Neural cell (in vitro differentiated cells): ENCODE data around the gene ABCB6. TPM values are rescaled to one million over a fixed set of nuclear protein-coding genes. Genes with fewer than 3 reads are reported as not detected.

Source experiments
- H2AFZ ChIP-seq: fragments of 200-600, 300-800 bp; sonication (generic), shearing (Covaris generic); 2 replicates; pipeline ENCODE4 v1.6.0; 2014; ENCODE audit warnings: low read depth, mild to moderate bottlenecking, antibody characterized with exemption, low read length, moderate library complexity
- H3F3A ChIP-seq: fragments of 200-600 bp; shearing (Covaris generic); 2 replicates; pipeline ENCODE4 v1.6.1; 2016; ENCODE audit warnings: mild to moderate bottlenecking, moderate library complexity, mixed read lengths, antibody characterized with exemption, low read length; ENCODE audit not compliant: insufficient read depth, poor library complexity, severe bottlenecking
- H3K27ac ChIP-seq: fragments of 200-600, 300-800 bp; sonication (generic), shearing (Covaris generic); 2 replicates; pipeline ENCODE4 v1.5.1; 2014; ENCODE audit warnings: mild to moderate bottlenecking, low read length, moderate library complexity
- H3K27me3 ChIP-seq: fragments of 300-800, 200-600 bp; sonication (generic), shearing (Covaris generic); 2 replicates; pipeline ENCODE4 v1.6.0; 2014; ENCODE audit warnings: mild to moderate bottlenecking, low read depth, low read length, moderate library complexity; ENCODE audit not compliant: insufficient read depth
- H3K36me3 ChIP-seq: fragments of 300-800, 200-600 bp; sonication (generic), shearing (Covaris generic); 2 replicates; pipeline ENCODE4 v1.5.1; 2014; ENCODE audit warnings: mild to moderate bottlenecking, antibody characterized with exemption, low read length, moderate library complexity; ENCODE audit not compliant: insufficient read depth
- H3K4me2 ChIP-seq: fragments of 300-800, 200-600 bp; sonication (generic), shearing (Covaris generic); 2 replicates; pipeline ENCODE4 v1.6.0; 2014; ENCODE audit warnings: mild to moderate bottlenecking, low read length
- H3K4me3 ChIP-seq: fragments of 300-800, 200-600 bp; sonication (generic), shearing (Covaris generic); 2 replicates; pipeline ENCODE4 v1.5.1; 2014; ENCODE audit warnings: mild to moderate bottlenecking, low read length, moderate library complexity
- H3K79me2 ChIP-seq: fragments of 200-600 bp; shearing (Covaris generic); replicated peaks from 2 replicates; pipeline ENCODE4 v1.6.0; 2014; ENCODE audit warnings: mild to moderate bottlenecking, low read length, moderate library complexity; ENCODE audit not compliant: insufficient read depth
- H3K9ac ChIP-seq: fragments of 300-800, 200-600 bp; sonication (generic), shearing (Covaris generic); 2 replicates; pipeline ENCODE4 v1.6.1; 2016; ENCODE audit warnings: mild to moderate bottlenecking, low read length, mixed read lengths
- H3K9me2 ChIP-seq: fragments of 200-600 bp; shearing (Covaris generic); 2 replicates; pipeline ENCODE4 v1.6.1; 2016; ENCODE audit warnings: mild to moderate bottlenecking, low read length, mixed read lengths; ENCODE audit not compliant: insufficient read depth
- H3K9me3 ChIP-seq: fragments of 200-600, 300-800 bp; sonication (generic), shearing (Covaris generic); 2 replicates; pipeline ENCODE4 v1.6.1; 2016; ENCODE audit warnings: mild to moderate bottlenecking, mixed run types, low read length, moderate library complexity, mixed read lengths
- H4K20me1 ChIP-seq: fragments of 200-600 bp; shearing (Covaris generic); 2 replicates; pipeline ENCODE4 v1.6.1; 2016; ENCODE audit warnings: mild to moderate bottlenecking, mixed run types; ENCODE audit not compliant: insufficient read depth
- EP300 ChIP-seq: fragments of 450-650 bp; conservative IDR thresholded peaks from 2 replicates; pipeline ENCODE4 v1.6.1; 2014; ENCODE audit warnings: antibody characterized with exemption, mild to moderate bottlenecking, moderate library complexity; ENCODE audit not compliant: poor library complexity, severe bottlenecking
- EZH2 ChIP-seq: fragments of 200-600, 300-800 bp; shearing (Covaris generic), sonication (generic); IDR thresholded peaks from 2 replicates; pipeline ENCODE4 v1.6.1; 2014; ENCODE audit warnings: antibody characterized with exemption, low read length, borderline replicate concordance, mild to moderate bottlenecking; ENCODE audit not compliant: insufficient read depth, poor library complexity, severe bottlenecking
- MXI1 ChIP-seq: fragments of 450-650 bp; conservative IDR thresholded peaks from 2 replicates; pipeline ENCODE4 v1.6.1; 2014; ENCODE audit warnings: antibody characterized with exemption, mild to moderate bottlenecking; ENCODE audit not compliant: poor library complexity, severe bottlenecking
- POLR2AphosphoS5 ChIP-seq: IDR thresholded peaks from 2 replicates; pipeline ENCODE4 v1.6.1; 2012
- RAD21 ChIP-seq: fragments of 450-650 bp; conservative IDR thresholded peaks from 2 replicates; pipeline ENCODE4 v1.6.1; 2014; ENCODE audit warnings: antibody characterized with exemption, mild to moderate bottlenecking, moderate library complexity
- SMC3 ChIP-seq: fragments of 450-650 bp; conservative IDR thresholded peaks from 2 replicates; pipeline ENCODE4 v1.6.1; 2014; ENCODE audit warnings: antibody characterized with exemption, mild to moderate bottlenecking, moderate library complexity; ENCODE audit not compliant: poor library complexity
- TAF1 ChIP-seq: IDR thresholded peaks from 2 replicates; pipeline ENCODE4 v1.6.1; 2012; ENCODE audit warnings: low read depth
- polyA plus RNA-seq: library from polyadenylated mRNA; depleted of rRNA; stranded (reverse); fragments of >200 nt; gene quantifications from 2 replicates; pipeline ENCODE4 v1.2.3, GENCODE V29; 2014
- TF ChIP-seq, protein P1 (sequence below): fragments of 450-650 bp; IDR thresholded peaks from 2 replicates; pipeline ENCODE4 v1.5.1; 2014; ENCODE audit warnings: antibody characterized with exemption, mild to moderate bottlenecking, moderate library complexity; ENCODE audit not compliant: poor library complexity, severe bottlenecking
- TF ChIP-seq, protein P2 (sequence below): IDR thresholded peaks from 2 replicates; pipeline ENCODE4 v1.6.1; 2012; ENCODE audit warnings: borderline replicate concordance

ABCB6 gene
- polyA plus RNA-seq, 1 donor from 2014 or later = 28.1 TPM

DNA sequence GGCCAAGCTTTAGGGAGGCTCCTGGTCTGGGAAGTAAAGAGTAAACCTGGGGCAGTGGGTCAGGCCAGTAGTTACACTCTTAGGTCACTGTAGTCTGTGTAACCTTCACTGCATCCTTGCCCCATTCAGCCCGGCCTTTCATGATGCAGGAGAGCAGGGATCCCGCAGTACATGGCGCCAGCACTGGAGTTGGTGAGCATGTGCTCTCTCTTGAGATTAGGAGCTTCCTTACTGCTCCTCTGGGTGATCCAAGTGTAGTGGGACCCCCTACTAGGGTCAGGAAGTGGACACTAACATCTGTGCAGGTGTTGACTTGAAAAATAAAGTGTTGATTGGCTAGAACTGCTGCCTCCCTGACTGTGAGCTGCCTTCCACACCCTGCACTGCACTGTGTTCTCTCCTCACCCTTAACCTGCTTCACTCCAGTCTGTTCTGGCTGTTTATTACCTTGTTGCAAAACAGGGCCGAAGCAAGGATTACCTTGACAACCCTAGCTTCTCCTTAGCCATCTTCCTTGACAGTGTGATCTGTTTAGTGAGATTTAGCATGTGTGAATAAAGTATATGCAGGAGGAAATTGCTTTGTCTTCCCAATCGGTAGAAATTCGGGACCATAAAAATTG lies 35.5 kb downstream of the ABCB6 start:
- H4K20me1 ChIP-seq = no peaks in the 10 kb centered on the region
- H3K9me3 ChIP-seq = no peaks in the 10 kb centered on the region
- H3K4me3 ChIP-seq = no peak overlapping the region
- no peak overlapping the region for H2AFZ ChIP-seq
- H3F3A ChIP-seq = no peaks in the 10 kb centered on the region
- no peak overlapping the region for H3K27ac ChIP-seq
- no peaks in the 10 kb centered on the region for H3K9me2 ChIP-seq
- TF ChIP-seq SMC3 (no peak), EP300 (no peak), RAD21 (no peak), MXI1 (no peak), POLR2AphosphoS5 (no peak), TAF1 (no peak), EZH2 (no peak)
- TF ChIP-seq, protein P1, sequence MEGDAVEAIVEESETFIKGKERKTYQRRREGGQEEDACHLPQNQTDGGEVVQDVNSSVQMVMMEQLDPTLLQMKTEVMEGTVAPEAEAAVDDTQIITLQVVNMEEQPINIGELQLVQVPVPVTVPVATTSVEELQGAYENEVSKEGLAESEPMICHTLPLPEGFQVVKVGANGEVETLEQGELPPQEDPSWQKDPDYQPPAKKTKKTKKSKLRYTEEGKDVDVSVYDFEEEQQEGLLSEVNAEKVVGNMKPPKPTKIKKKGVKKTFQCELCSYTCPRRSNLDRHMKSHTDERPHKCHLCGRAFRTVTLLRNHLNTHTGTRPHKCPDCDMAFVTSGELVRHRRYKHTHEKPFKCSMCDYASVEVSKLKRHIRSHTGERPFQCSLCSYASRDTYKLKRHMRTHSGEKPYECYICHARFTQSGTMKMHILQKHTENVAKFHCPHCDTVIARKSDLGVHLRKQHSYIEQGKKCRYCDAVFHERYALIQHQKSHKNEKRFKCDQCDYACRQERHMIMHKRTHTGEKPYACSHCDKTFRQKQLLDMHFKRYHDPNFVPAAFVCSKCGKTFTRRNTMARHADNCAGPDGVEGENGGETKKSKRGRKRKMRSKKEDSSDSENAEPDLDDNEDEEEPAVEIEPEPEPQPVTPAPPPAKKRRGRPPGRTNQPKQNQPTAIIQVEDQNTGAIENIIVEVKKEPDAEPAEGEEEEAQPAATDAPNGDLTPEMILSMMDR = no peak
- TF ChIP-seq, protein P2, sequence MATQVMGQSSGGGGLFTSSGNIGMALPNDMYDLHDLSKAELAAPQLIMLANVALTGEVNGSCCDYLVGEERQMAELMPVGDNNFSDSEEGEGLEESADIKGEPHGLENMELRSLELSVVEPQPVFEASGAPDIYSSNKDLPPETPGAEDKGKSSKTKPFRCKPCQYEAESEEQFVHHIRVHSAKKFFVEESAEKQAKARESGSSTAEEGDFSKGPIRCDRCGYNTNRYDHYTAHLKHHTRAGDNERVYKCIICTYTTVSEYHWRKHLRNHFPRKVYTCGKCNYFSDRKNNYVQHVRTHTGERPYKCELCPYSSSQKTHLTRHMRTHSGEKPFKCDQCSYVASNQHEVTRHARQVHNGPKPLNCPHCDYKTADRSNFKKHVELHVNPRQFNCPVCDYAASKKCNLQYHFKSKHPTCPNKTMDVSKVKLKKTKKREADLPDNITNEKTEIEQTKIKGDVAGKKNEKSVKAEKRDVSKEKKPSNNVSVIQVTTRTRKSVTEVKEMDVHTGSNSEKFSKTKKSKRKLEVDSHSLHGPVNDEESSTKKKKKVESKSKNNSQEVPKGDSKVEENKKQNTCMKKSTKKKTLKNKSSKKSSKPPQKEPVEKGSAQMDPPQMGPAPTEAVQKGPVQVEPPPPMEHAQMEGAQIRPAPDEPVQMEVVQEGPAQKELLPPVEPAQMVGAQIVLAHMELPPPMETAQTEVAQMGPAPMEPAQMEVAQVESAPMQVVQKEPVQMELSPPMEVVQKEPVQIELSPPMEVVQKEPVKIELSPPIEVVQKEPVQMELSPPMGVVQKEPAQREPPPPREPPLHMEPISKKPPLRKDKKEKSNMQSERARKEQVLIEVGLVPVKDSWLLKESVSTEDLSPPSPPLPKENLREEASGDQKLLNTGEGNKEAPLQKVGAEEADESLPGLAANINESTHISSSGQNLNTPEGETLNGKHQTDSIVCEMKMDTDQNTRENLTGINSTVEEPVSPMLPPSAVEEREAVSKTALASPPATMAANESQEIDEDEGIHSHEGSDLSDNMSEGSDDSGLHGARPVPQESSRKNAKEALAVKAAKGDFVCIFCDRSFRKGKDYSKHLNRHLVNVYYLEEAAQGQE = no peak
- H3K79me2 ChIP-seq = peaks cover 14% of the 10 kb centered on the region
- no peaks in the 10 kb centered on the region for H3K27me3 ChIP-seq
- no peak overlapping the region for H3K9ac ChIP-seq
- H3K4me2 ChIP-seq = no peak overlapping the region
- peaks cover 6% of the 10 kb centered on the region for H3K36me3 ChIP-seq

DNA sequence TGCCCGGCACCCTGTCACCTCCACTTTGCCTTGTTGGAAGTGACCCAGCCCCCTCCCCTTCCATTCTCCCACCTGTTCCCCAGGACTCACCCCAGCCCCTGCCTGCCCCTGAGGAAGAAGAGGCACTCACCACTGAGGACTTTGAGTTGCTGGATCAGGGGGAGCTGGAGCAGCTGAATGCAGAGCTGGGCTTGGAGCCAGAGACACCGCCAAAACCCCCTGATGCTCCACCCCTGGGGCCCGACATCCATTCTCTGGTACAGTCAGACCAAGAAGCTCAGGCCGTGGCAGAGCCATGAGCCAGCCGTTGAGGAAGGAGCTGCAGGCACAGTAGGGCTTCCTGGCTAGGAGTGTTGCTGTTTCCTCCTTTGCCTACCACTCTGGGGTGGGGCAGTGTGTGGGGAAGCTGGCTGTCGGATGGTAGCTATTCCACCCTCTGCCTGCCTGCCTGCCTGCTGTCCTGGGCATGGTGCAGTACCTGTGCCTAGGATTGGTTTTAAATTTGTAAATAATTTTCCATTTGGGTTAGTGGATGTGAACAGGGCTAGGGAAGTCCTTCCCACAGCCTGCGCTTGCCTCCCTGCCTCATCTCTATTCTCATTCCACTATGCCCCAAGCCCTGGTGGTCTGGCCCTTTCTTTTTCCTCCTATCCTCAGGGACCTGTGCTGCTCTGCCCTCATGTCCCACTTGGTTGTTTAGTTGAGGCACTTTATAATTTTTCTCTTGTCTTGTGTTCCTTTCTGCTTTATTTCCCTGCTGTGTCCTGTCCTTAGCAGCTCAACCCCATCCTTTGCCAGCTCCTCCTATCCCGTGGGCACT lies 36.2 kb downstream of the ABCB6 start:
- Histone ChIP-seq H3K27me3 (no peaks in the 10 kb centered on the region), H3K9ac (no peak overlapping the region), H3K9me3 (no peaks in the 10 kb centered on the region), H3K4me3 (no peak overlapping the region), H3K79me2 (peaks cover 14% of the 10 kb centered on the region), H3K27ac (no peak overlapping the region), H3K36me3 (peaks cover 6% of the 10 kb centered on the region), H3K9me2 (no peaks in the 10 kb centered on the region), H3K4me2 (no peak overlapping the region), H4K20me1 (no peaks in the 10 kb centered on the region), H2AFZ (no peak overlapping the region), H3F3A (no peaks in the 10 kb centered on the region)
- TF ChIP-seq SMC3 (no peak), RAD21 (no peak), MXI1 (no peak), TAF1 (no peak), POLR2AphosphoS5 (no peak), EP300 (no peak), EZH2 (no peak)
- TF ChIP-seq, protein P1 = no peak
- TF ChIP-seq, protein P2 = no peak
